Measurements from ENCODE around the gene MED4.
A peak's percentile ranks its signal among the peaks of the same experiment; 100 is the strongest.

The MED4 gene

GRCh38 chr13:48094781-48095502, at the start of gene MED4:
Gene MED4, minus strand, starts transcription at chr13:48095104. Its CDS starts 26 bp downstream, at chr13:48095078.
- FAIRE-seq: peak; percentile 27

- FAIRE-seq: no peak
Observed at GRCh38 chr13:48144413-48145035, 49.6 kb upstream of the MED4 start.

- no peak for FAIRE-seq
Observed at GRCh38 chr13:48142436-48142835, 47.5 kb upstream of the MED4 start.

GRCh38 chr13:48138270-48138669, 43.4 kb upstream of the MED4 start:
- no peak for FAIRE-seq

- FAIRE-seq: no peak
Observed at GRCh38 chr13:48132961-48133360, 38.1 kb upstream of the MED4 start.

- no peak for FAIRE-seq
Observed at GRCh38 chr13:48131533-48131932, 36.6 kb upstream of the MED4 start.

GRCh38 chr13:48126944-48127830, 32.3 kb upstream of the MED4 start:
- peak; percentile 95 for FAIRE-seq

GRCh38 chr13:48125794-48126228, 30.9 kb upstream of the MED4 start:
- no peak for FAIRE-seq

GRCh38 chr13:48123812-48124211, 28.9 kb upstream of the MED4 start:
- no peak for FAIRE-seq

- FAIRE-seq: no peak
Observed at GRCh38 chr13:48121733-48122132, 26.8 kb upstream of the MED4 start.

- FAIRE-seq: no peak
Observed at GRCh38 chr13:48120241-48120640, 25.3 kb upstream of the MED4 start.

- FAIRE-seq: no peak
Observed at GRCh38 chr13:48118030-48118429, 23.1 kb upstream of the MED4 start.

GRCh38 chr13:48116808-48117207, 21.9 kb upstream of the MED4 start:
- no peak for FAIRE-seq

- FAIRE-seq: no peak
Observed at GRCh38 chr13:48113756-48114130, 18.8 kb upstream of the MED4 start.

- FAIRE-seq: no peak
Observed at GRCh38 chr13:48112896-48113755, 18.2 kb upstream of the MED4 start.

GRCh38 chr13:48110931-48111721, 16.2 kb upstream of the MED4 start:
- no peak for FAIRE-seq

GRCh38 chr13:48110132-48110868, 15.4 kb upstream of the MED4 start:
- FAIRE-seq: no peak

- FAIRE-seq: no peak
Observed at GRCh38 chr13:48108106-48108505, 13.2 kb upstream of the MED4 start.

GRCh38 chr13:48097793-48098192, 2.9 kb upstream of the MED4 start:
- no peak for FAIRE-seq

- no peak for FAIRE-seq
Observed at GRCh38 chr13:48096670-48097069, 1.8 kb upstream of the MED4 start.

- FAIRE-seq: no peak
Observed at GRCh38 chr13:48094404-48094780, 512 bp downstream of the MED4 start.

All from islet of Langerhans (tissue), 1 donor.